K562 (cell line): Measurements from ENCODE around the gene SPNS2. TPM values are rescaled to one million over a fixed set of nuclear protein-coding genes. Genes with fewer than 3 reads are reported as not detected.

Experiments
- ATAC-seq: fragments of 200-7000 bp; cut with Tn5 transposase; 3 replicates; pipeline ENCODE4 v1.9.1; 2020; ENCODE audit warnings: moderate library complexity
- BruUV-seq: library from RNA; stranded (reverse); fragments of 400-500 nt; replicated peaks from 2 replicates; lab custom pipeline; 2021; lab: Mats Ljungman, UMichigan
- CTCF ChIA-PET: fragments of 300-600 bp; formaldehyde crosslinking; extraction: SDS; loops from one replicate; lab custom pipeline; 2021; ENCODE audit warnings: low intra/inter-chr PET ratio; lab: Yijun Ruan, JAX
- POLR2A ChIA-PET: fragments of 300-600, 350-650 bp; sonication (Branson Sonifier 250); formaldehyde crosslinking; extraction: SDS; loops from one replicate; lab custom pipeline; 2021; ENCODE audit warnings: antibody characterized with exemption, inconsistent platforms; lab: Yijun Ruan, JAX
- DNase-seq, 4 experiments: peaks; one replicate each; pipeline versions ENCODE4 v3.0.0 to v3.0.0-alpha.2; 2011 to 2018; ENCODE audit warnings: low spot score in 3 of 4, mixed read lengths in 3 of 4; ENCODE audit errors: extremely low read depth in 1 of 4
- FAIRE-seq: peaks from 2 replicates; lab custom pipeline; 2011; peaks lifted over from hg19 to GRCh38; lab: Jason Lieb, UNC
- H2AFZ ChIP-seq: 2 replicates; pipeline ENCODE4 v1.6.0; 2011; ENCODE audit warnings: low read depth, low read length, control low read depth, inconsistent platforms
- H3K27ac ChIP-seq: fragments of 200-600 bp; 3 replicates; pipeline ENCODE4 v1.8.0; 2011; ENCODE audit warnings: low read depth, mild to moderate bottlenecking, control low read depth, inconsistent platforms, low read length, moderate library complexity, mixed read lengths; ENCODE audit errors: extremely low read depth
- H3K27me3 ChIP-seq, 2 experiments: fragments of 300-600 bp in 1 of 2; 2 replicates in 1 of 2; 3 replicates in 1 of 2; pipeline versions ENCODE4 v1.6.0 to v1.8.0; 2011; ENCODE audit warnings: inconsistent platforms in 2 of 2, low read length in 2 of 2, mild to moderate bottlenecking in 1 of 2, mixed read lengths in 1 of 2, moderate library complexity in 1 of 2; ENCODE audit not compliant: control insufficient read depth in 2 of 2, insufficient read depth in 2 of 2
- H3K36me3 ChIP-seq: fragments of 300-600 bp; 3 replicates; pipeline ENCODE4 v1.8.0; 2011; ENCODE audit warnings: mild to moderate bottlenecking, low read length, inconsistent platforms; ENCODE audit not compliant: control insufficient read depth, insufficient read depth
- H3K4me1 ChIP-seq, 2 experiments: fragments of 200-600 bp in 1 of 2; replicated peaks in 1 of 2; 2 replicates in 1 of 2; 3 replicates in 1 of 2; pipeline versions ENCODE4 v1.5.1 to v1.8.0; 2011; ENCODE audit warnings: inconsistent platforms in 2 of 2, low read length in 2 of 2, mild to moderate bottlenecking in 1 of 2, mixed read lengths in 1 of 2, moderate library complexity in 1 of 2; ENCODE audit not compliant: control insufficient read depth in 2 of 2, insufficient read depth in 2 of 2
- H3K4me2 ChIP-seq: 2 replicates; pipeline ENCODE4 v1.6.1; 2011; ENCODE audit warnings: low read length, control low read depth, inconsistent platforms, mixed read lengths; ENCODE audit not compliant: insufficient read depth
- H3K4me3 ChIP-seq: fragments of 200-600 bp; sonication (generic), shearing (Covaris generic); 2 replicates; pipeline ENCODE4 v1.5.1; 2016; ENCODE audit warnings: control low read depth, inconsistent platforms
- H3K79me2 ChIP-seq: fragments of 200-600 bp; 3 replicates; pipeline ENCODE4 v1.8.0; 2011; ENCODE audit warnings: low read length, inconsistent platforms; ENCODE audit not compliant: control insufficient read depth, insufficient read depth
- H3K9ac ChIP-seq, 2 experiments: 2 replicates each; pipeline versions ENCODE4 v1.6.0 to v1.6.1; 2011; ENCODE audit warnings: low read depth in 2 of 2, low read length in 2 of 2, control low read depth in 1 of 2, inconsistent platforms in 1 of 2, mild to moderate bottlenecking in 1 of 2, mixed read lengths in 1 of 2; ENCODE audit not compliant: insufficient read depth in 1 of 2
- H3K9me1 ChIP-seq: one replicate; pipeline ENCODE4 v1.6.0; 2011; ENCODE audit warnings: inconsistent platforms, mild to moderate bottlenecking, low read length, moderate library complexity; ENCODE audit not compliant: control insufficient read depth, insufficient read depth
- H3K9me3 ChIP-seq: replicated peaks from 2 replicates; pipeline ENCODE4 v1.5.1; 2011; ENCODE audit warnings: low read depth, low read length, inconsistent platforms; ENCODE audit not compliant: control insufficient read depth, insufficient read depth
- H4K20me1 ChIP-seq: replicated peaks from 2 replicates; pipeline ENCODE4 v1.6.1; 2011; ENCODE audit warnings: low read length, inconsistent platforms, mixed read lengths; ENCODE audit not compliant: control insufficient read depth, insufficient read depth
- ASH1L ChIP-seq: fragments of 450-650 bp; IDR thresholded peaks from 2 replicates; pipeline ENCODE4 v1.6.1; 2018; ENCODE audit warnings: borderline replicate concordance, mild to moderate bottlenecking, low read depth; ENCODE audit not compliant: partially characterized antibody
- LARP7 ChIP-seq: fragments of 450-650 bp; IDR thresholded peaks from 2 replicates; pipeline ENCODE4 v1.6.1; 2016
- MEF2A ChIP-seq: IDR thresholded peaks from 2 replicates; pipeline ENCODE4 v1.6.1; 2011; ENCODE audit warnings: low read depth, mild to moderate bottlenecking, low read length, moderate library complexity; ENCODE audit not compliant: control insufficient read depth
- NR2F6 ChIP-seq: fragments of 450-650 bp; formaldehyde crosslinking; IDR thresholded peaks from 2 replicates; pipeline ENCODE4 v1.4.0; 2020; ENCODE audit warnings: mild to moderate bottlenecking
- POLR3A ChIP-seq: IDR thresholded peaks from 2 replicates; pipeline ENCODE4 v1.6.1; 2011; ENCODE audit warnings: borderline replicate concordance, mild to moderate bottlenecking, moderate library complexity; ENCODE audit not compliant: insufficient read length, insufficient read depth; ENCODE audit errors: extremely low read depth
- TARDBP ChIP-seq: fragments of 450-650 bp; IDR thresholded peaks from 2 replicates; pipeline ENCODE4 v1.6.1; 2016
- TCF3 ChIP-seq: sonication (generic); formaldehyde crosslinking; IDR thresholded peaks from 2 replicates; pipeline ENCODE4 v1.4.0; 2020; ENCODE audit warnings: mild to moderate bottlenecking, missing genetic modification reagents
- ZBTB11 ChIP-seq, 3 experiments: fragments of 200-800 bp in 1 of 3; fragments of 250-450 bp in 1 of 3; fragments of 450-650 bp in 1 of 3; sonication (Bioruptor Pico) in 1 of 3; sonication (Bioruptor generic) in 1 of 3; formaldehyde crosslinking in 1 of 3; IDR thresholded peaks; 2 replicates each; pipeline versions ENCODE4 v1.6.1 to v1.8.0; 2016 to 2022; ENCODE audit warnings: mild to moderate bottlenecking in 2 of 3, missing genetic modification characterization in 2 of 3, missing compliant biosample characterization in 1 of 3, moderate library complexity in 1 of 3
- ZNF239 ChIP-seq: fragments of 250-450 bp; sonication (Bioruptor Pico); IDR thresholded peaks from 2 replicates; pipeline ENCODE4 v1.4.0; 2020; ENCODE audit warnings: mild to moderate bottlenecking
- WGBS: fragments of 100-300 bp; shearing (Covaris generic); methylation state at CpG from one replicate; pipeline ENCODE4 v1.1.6; 2016; ENCODE audit warnings: low coverage, mixed read lengths; ENCODE audit not compliant: insufficient coverage; ENCODE audit errors: missing lambda C conversion rate; 5-methylcytosine and 5-hydroxymethylcytosine counted together
- in situ Hi-C: fragments of 300-500 bp; cut with MboI; formaldehyde crosslinking; loops from 4 replicates; pipeline ENCODE4 v1.15.0; 2018; ENCODE audit warnings: inconsistent platforms, mixed read lengths
- intact Hi-C: fragments of 100-400 bp; cut with micrococcal nuclease; formaldehyde crosslinking; loops from 2 replicates; pipeline ENCODE4 v1.14.2; 2022
- polyA plus RNA-seq, 8 experiments: library from polyadenylated mRNA; depleted of rRNA in 4 of 8; stranded (reverse) in 5 of 8; unstranded in 3 of 8; fragments of >200 nt; fragmentation: Nextera tagmentation in 2 of 8; fragmentation: Illumina TruSeq in 1 of 8; extraction: Ambion mirVana in 2 of 8; extraction: Trizol in 1 of 8; gene quantifications; 2 replicates each; pipeline versions ENCODE4 v1.2.1 to v1.2.3, GENCODE V29; 2011 to 2014; ENCODE audit warnings: inconsistent platforms in 1 of 8, missing spikeins in 1 of 8
- total RNA-seq, 7 experiments: library from RNA; depleted of rRNA in 6 of 7; stranded (reverse); fragments of >200 nt in 6 of 7; fragmentation: Illumina TruSeq in 2 of 7; extraction: Trizol in 2 of 7; gene quantifications; 2 replicates each; pipeline versions ENCODE4 v1.2.1 to v1.2.3, GENCODE V29; 2011 to 2021; ENCODE audit warnings: low replicate concordance in 1 of 7

SPNS2 gene
- total and polyA plus RNA-seq, 9 of the 15 experiments (the other 6 are each of a cell fraction or from before 2014, with no cell fraction given) = 0.06 TPM; not detected in 8

- H3K4me2 ChIP-seq = no peak overlapping the region
- H3K27me3 ChIP-seq = peaks cover 4 to 79% of the 10 kb centered on the region in 2 experiments; a peak in 4 of 5 replicates
- no peaks in the 10 kb centered on the region for H3K79me2 ChIP-seq
- FAIRE-seq (no peak), DNase-seq (no peak), ATAC-seq (no peak)
- H3K4me3 ChIP-seq = no peak overlapping the region
- H3K9me3 ChIP-seq = no peaks in the 10 kb centered on the region
- intact Hi-C loops = no loop called here
- H3K9ac ChIP-seq = no peak overlapping the region
- no peak overlapping the region for H2AFZ ChIP-seq
- TF ChIP-seq NR2F6 (CRISPR knock-in tag) = no peak
- TF ChIP-seq POLR3A = no peak
- no peak for TF ChIP-seq ZNF239
- no peak for TF ChIP-seq TARDBP
- no peak for TF ChIP-seq ZBTB11 (CRISPR knock-in tag; IDR thresholded peaks at IDR 0.05)
- no peak for TF ChIP-seq TCF3 (CRISPR knock-in tag)
- no peak for TF ChIP-seq ASH1L
- TF ChIP-seq MEF2A = no peak
- no peak for TF ChIP-seq LARP7
- no peak overlapping the region for H3K27ac ChIP-seq
- H3K4me1 ChIP-seq = peaks cover 6 to 25% of the 10 kb centered on the region in 2 experiments; a peak in 4 of 5 replicates
- H3K9me1 ChIP-seq = no peaks in the 10 kb centered on the region
- H4K20me1 ChIP-seq = peaks cover 10% of the 10 kb centered on the region; the same call in 1 of the 2 replicates
- in situ Hi-C loops = no loop called here
- POLR2A ChIA-PET = interaction anchor here (1.1 kb wide), 1 partner anchor 9 kb away, joined by 3 read pairs; no protein-coding TSS in a partner anchor
- 35% methylated on average over 8 of the region's 11 CpGs for WGBS
- CTCF ChIA-PET = no interaction called here
- no TSS peak for BruUV-seq
- H3K36me3 ChIP-seq = no peaks in the 10 kb centered on the region
Measured at GRCh38 chr17:4588391-4588790, 89.7 kb downstream of the SPNS2 start.

Other genes with a start within 250 kb of the SPNS2 start
Only the 7 nearest of the 12 such genes appear.
- 46.5 and 48.8 TPM in 2 replicates for gene UBE2G1, start 132.2 kb upstream of the SPNS2 start, total RNA-seq (2014; rRNA removed)
- gene UBE2G1, start 132.2 kb upstream of the SPNS2 start, total RNA-seq (2014; rRNA removed; fragmentation: Illumina TruSeq; extraction: Trizol) = 25.2 and 30.7 TPM in 2 replicates
- 28.4 and 28.9 TPM in 2 replicates for gene UBE2G1, start 132.2 kb upstream of the SPNS2 start, total RNA-seq (2015; rRNA removed; fragmentation: Illumina TruSeq; extraction: Trizol)
- 65.9 and 70.1 TPM in 2 replicates for gene UBE2G1, start 132.2 kb upstream of the SPNS2 start, total RNA-seq (2021)
- gene UBE2G1, start 132.2 kb upstream of the SPNS2 start, polyA plus RNA-seq (2011; rRNA removed) = 26.7 and 39.6 TPM in 2 replicates
- 28.8 and 36.7 TPM in 2 replicates for gene UBE2G1, start 132.2 kb upstream of the SPNS2 start, polyA plus RNA-seq (2014; fragmentation: Illumina TruSeq; extraction: Trizol)
- 10 to 100 TPM; 10.1 to 16.4 TPM for gene UBE2G1, start 132.2 kb upstream of the SPNS2 start, polyA plus RNA-seq (2014; fragmentation: Nextera tagmentation; extraction: Ambion mirVana)
- 29.0 and 29.7 TPM in 2 replicates for gene UBE2G1, start 132.2 kb upstream of the SPNS2 start, polyA plus RNA-seq (2014; rRNA removed)
- not detected in 2 replicates for gene SPNS3, start 64.9 kb upstream of the SPNS2 start, total RNA-seq (2014; rRNA removed)
- not detected in 2 replicates for gene SPNS3, start 64.9 kb upstream of the SPNS2 start, total RNA-seq (2014; rRNA removed; fragmentation: Illumina TruSeq; extraction: Trizol)
- gene SPNS3, start 64.9 kb upstream of the SPNS2 start, total RNA-seq (2015; rRNA removed; fragmentation: Illumina TruSeq; extraction: Trizol) = not detected in 2 replicates
- gene SPNS3, start 64.9 kb upstream of the SPNS2 start, total RNA-seq (2021) = not detected in 2 replicates
- not detected in 2 replicates for gene SPNS3, start 64.9 kb upstream of the SPNS2 start, polyA plus RNA-seq (2011; rRNA removed)
- gene SPNS3, start 64.9 kb upstream of the SPNS2 start, polyA plus RNA-seq (2014; fragmentation: Illumina TruSeq; extraction: Trizol) = not detected in 2 replicates
- gene SPNS3, start 64.9 kb upstream of the SPNS2 start, polyA plus RNA-seq (2014; fragmentation: Nextera tagmentation; extraction: Ambion mirVana) = not detected
- 0.05 TPM in 1 of 2 replicates, not detected in the other for gene SPNS3, start 64.9 kb upstream of the SPNS2 start, polyA plus RNA-seq (2014; rRNA removed)
- gene MYBBP1A, start 56.5 kb downstream of the SPNS2 start, total RNA-seq (2014; rRNA removed) = 109 and 132 TPM in 2 replicates
- 19.8 and 23.3 TPM in 2 replicates for gene MYBBP1A, start 56.5 kb downstream of the SPNS2 start, total RNA-seq (2014; rRNA removed; fragmentation: Illumina TruSeq; extraction: Trizol)
- 47.2 and 47.6 TPM in 2 replicates for gene MYBBP1A, start 56.5 kb downstream of the SPNS2 start, total RNA-seq (2015; rRNA removed; fragmentation: Illumina TruSeq; extraction: Trizol)
- 107 and 114 TPM in 2 replicates for gene MYBBP1A, start 56.5 kb downstream of the SPNS2 start, total RNA-seq (2021)
- gene MYBBP1A, start 56.5 kb downstream of the SPNS2 start, polyA plus RNA-seq (2011; rRNA removed) = 17.7 and 32.4 TPM in 2 replicates
- gene MYBBP1A, start 56.5 kb downstream of the SPNS2 start, polyA plus RNA-seq (2014; fragmentation: Illumina TruSeq; extraction: Trizol) = 70.7 and 73.8 TPM in 2 replicates
- gene MYBBP1A, start 56.5 kb downstream of the SPNS2 start, polyA plus RNA-seq (2014; fragmentation: Nextera tagmentation; extraction: Ambion mirVana) = 1 to 10 TPM; 2.0 to 2.4 TPM
- gene MYBBP1A, start 56.5 kb downstream of the SPNS2 start, polyA plus RNA-seq (2014; rRNA removed) = 69.7 and 77.2 TPM in 2 replicates
- gene GGT6, start 61.7 kb downstream of the SPNS2 start, total RNA-seq (2014; rRNA removed) = not detected in 2 replicates
- gene GGT6, start 61.7 kb downstream of the SPNS2 start, total RNA-seq (2014; rRNA removed; fragmentation: Illumina TruSeq; extraction: Trizol) = not detected in 2 replicates
- gene GGT6, start 61.7 kb downstream of the SPNS2 start, total RNA-seq (2015; rRNA removed; fragmentation: Illumina TruSeq; extraction: Trizol) = not detected in 2 replicates
- gene GGT6, start 61.7 kb downstream of the SPNS2 start, total RNA-seq (2021) = 0.09 TPM in 1 of 2 replicates, not detected in the other
- not detected in 2 replicates for gene GGT6, start 61.7 kb downstream of the SPNS2 start, polyA plus RNA-seq (2011; rRNA removed)
- not detected in 2 replicates for gene GGT6, start 61.7 kb downstream of the SPNS2 start, polyA plus RNA-seq (2014; fragmentation: Illumina TruSeq; extraction: Trizol)
- gene GGT6, start 61.7 kb downstream of the SPNS2 start, polyA plus RNA-seq (2014; fragmentation: Nextera tagmentation; extraction: Ambion mirVana) = not detected
- 0.42 TPM in 1 of 2 replicates, not detected in the other for gene GGT6, start 61.7 kb downstream of the SPNS2 start, polyA plus RNA-seq (2014; rRNA removed)
- not detected in 2 replicates for gene SMTNL2, start 85.6 kb downstream of the SPNS2 start, total RNA-seq (2014; rRNA removed)
- not detected in 2 replicates for gene SMTNL2, start 85.6 kb downstream of the SPNS2 start, total RNA-seq (2014; rRNA removed; fragmentation: Illumina TruSeq; extraction: Trizol)
- gene SMTNL2, start 85.6 kb downstream of the SPNS2 start, total RNA-seq (2015; rRNA removed; fragmentation: Illumina TruSeq; extraction: Trizol) = not detected in 2 replicates
- gene SMTNL2, start 85.6 kb downstream of the SPNS2 start, total RNA-seq (2021) = not detected in 2 replicates
- gene SMTNL2, start 85.6 kb downstream of the SPNS2 start, polyA plus RNA-seq (2011; rRNA removed) = 0.04 TPM in 1 of 2 replicates, not detected in the other
- gene SMTNL2, start 85.6 kb downstream of the SPNS2 start, polyA plus RNA-seq (2014; fragmentation: Illumina TruSeq; extraction: Trizol) = not detected in 2 replicates
- not detected for gene SMTNL2, start 85.6 kb downstream of the SPNS2 start, polyA plus RNA-seq (2014; fragmentation: Nextera tagmentation; extraction: Ambion mirVana)
- gene SMTNL2, start 85.6 kb downstream of the SPNS2 start, polyA plus RNA-seq (2014; rRNA removed) = not detected in 2 replicates
- gene ALOX15, start 142.8 kb downstream of the SPNS2 start, total RNA-seq (2014; rRNA removed) = not detected in 2 replicates
- not detected in 2 replicates for gene ALOX15, start 142.8 kb downstream of the SPNS2 start, total RNA-seq (2014; rRNA removed; fragmentation: Illumina TruSeq; extraction: Trizol)
- gene ALOX15, start 142.8 kb downstream of the SPNS2 start, total RNA-seq (2015; rRNA removed; fragmentation: Illumina TruSeq; extraction: Trizol) = not detected in 2 replicates
- not detected in 2 replicates for gene ALOX15, start 142.8 kb downstream of the SPNS2 start, total RNA-seq (2021)
- not detected in 2 replicates for gene ALOX15, start 142.8 kb downstream of the SPNS2 start, polyA plus RNA-seq (2011; rRNA removed)
- gene ALOX15, start 142.8 kb downstream of the SPNS2 start, polyA plus RNA-seq (2014; fragmentation: Illumina TruSeq; extraction: Trizol) = not detected in 2 replicates
- gene ALOX15, start 142.8 kb downstream of the SPNS2 start, polyA plus RNA-seq (2014; fragmentation: Nextera tagmentation; extraction: Ambion mirVana) = not detected
- not detected in 2 replicates for gene ALOX15, start 142.8 kb downstream of the SPNS2 start, polyA plus RNA-seq (2014; rRNA removed)
- 17.4 and 23.9 TPM in 2 replicates for gene PELP1, start 205.3 kb downstream of the SPNS2 start, total RNA-seq (2014; rRNA removed)
- 6.8 and 8.2 TPM in 2 replicates for gene PELP1, start 205.3 kb downstream of the SPNS2 start, total RNA-seq (2014; rRNA removed; fragmentation: Illumina TruSeq; extraction: Trizol)
- gene PELP1, start 205.3 kb downstream of the SPNS2 start, total RNA-seq (2015; rRNA removed; fragmentation: Illumina TruSeq; extraction: Trizol) = 8.3 and 10.3 TPM in 2 replicates
- gene PELP1, start 205.3 kb downstream of the SPNS2 start, total RNA-seq (2021) = 80.3 and 96.4 TPM in 2 replicates
- gene PELP1, start 205.3 kb downstream of the SPNS2 start, polyA plus RNA-seq (2011; rRNA removed) = 7.9 and 34.2 TPM in 2 replicates
- gene PELP1, start 205.3 kb downstream of the SPNS2 start, polyA plus RNA-seq (2014; fragmentation: Illumina TruSeq; extraction: Trizol) = 24.0 and 35.1 TPM in 2 replicates
- under 1 TPM; 0.29 to 0.53 TPM for gene PELP1, start 205.3 kb downstream of the SPNS2 start, polyA plus RNA-seq (2014; fragmentation: Nextera tagmentation; extraction: Ambion mirVana)
- 17.3 and 20.3 TPM in 2 replicates for gene PELP1, start 205.3 kb downstream of the SPNS2 start, polyA plus RNA-seq (2014; rRNA removed)